Sigmoid colon (tissue), 7 donors: ENCODE measurements around the gene PDE3B. TPM values are rescaled to one million over a fixed set of nuclear protein-coding genes. Genes with fewer than 3 reads are reported as not detected.

Experiments
- DNase-seq: peaks from one replicate; pipeline ENCODE4 v3.0.0-alpha.2; 2019
- H3K27ac ChIP-seq, 4 donors: fragments of 200-600 bp; sonication (generic); one replicate each; pipeline ENCODE4 v1.5.1; 2016 to 2019; ENCODE audit warnings: mild to moderate bottlenecking in 1 of 4
- H3K27me3 ChIP-seq, 3 donors: fragments of 200-600 bp; sonication (generic); one replicate each; pipeline ENCODE4 v1.5.1; 2019; ENCODE audit warnings: mild to moderate bottlenecking in 1 of 3
- H3K36me3 ChIP-seq, 4 donors: fragments of 200-600 bp; sonication (generic); one replicate each; pipeline ENCODE4 v1.5.1; 2016 to 2019
- H3K4me1 ChIP-seq, 4 donors: fragments of 200-600 bp; sonication (generic); one replicate each; pipeline ENCODE4 v1.5.1; 2017 to 2019
- H3K4me3 ChIP-seq, 4 donors: fragments of 200-600 bp; sonication (generic); one replicate each; pipeline ENCODE4 v1.5.1; 2017 to 2019; ENCODE audit warnings: mild to moderate bottlenecking in 2 of 4, moderate library complexity in 1 of 4
- H3K9me3 ChIP-seq, 4 donors: fragments of 200-600 bp in 3 of 4; sonication (generic) in 3 of 4; one replicate each; pipeline versions ENCODE4 v1.5.1 to v1.6.1; 2013 to 2019
- CTCF ChIP-seq, 4 experiments: fragments of 450-650 bp in 3 of 4; fragments of 200-600 bp in 1 of 4; IDR thresholded peaks; one replicate each; pipeline ENCODE4 v1.5.1; 2016 to 2019; ENCODE audit warnings: antibody characterized with exemption in 4 of 4, mild to moderate bottlenecking in 3 of 4, moderate library complexity in 2 of 4
- EP300 ChIP-seq, 4 donors: sonication (generic); formaldehyde crosslinking; IDR thresholded peaks; one replicate each; pipeline ENCODE4 v1.6.1; 2017; ENCODE audit warnings: antibody characterized with exemption in 4 of 4
- POLR2A ChIP-seq, 2 donors: fragments of 450-650 bp; IDR thresholded peaks; one replicate each; pipeline ENCODE4 v1.6.1; 2016; ENCODE audit warnings: antibody characterized with exemption in 2 of 2, mild to moderate bottlenecking in 2 of 2, moderate library complexity in 2 of 2
- POLR2AphosphoS5 ChIP-seq, 4 donors: sonication (generic); formaldehyde crosslinking; IDR thresholded peaks; one replicate each; pipeline ENCODE4 v1.6.1; 2017; ENCODE audit warnings: antibody characterized with exemption in 4 of 4
- WGBS, 2 donors: extraction: QIAGEN DNeasy Blood & Tissue Kit; methylation state at CpG; one replicate each; pipeline ENCODE4 v1.1.7; 2013; 5-methylcytosine and 5-hydroxymethylcytosine counted together
- intact Hi-C: fragments of 100-400 bp; cut with DNase I; formaldehyde crosslinking; loops from one replicate; pipeline ENCODE4 v1.15.1; 2023
- polyA plus RNA-seq, 3 donors: library from polyadenylated mRNA; stranded (reverse); fragments of 200-250 nt; gene quantifications; one replicate each; pipeline ENCODE4 v1.2.3, GENCODE V29; 2013
- total RNA-seq, 4 donors: library from RNA; depleted of rRNA; stranded (reverse); fragments of >200 nt; gene quantifications; one replicate each; pipeline ENCODE4 v1.1.0, GENCODE V29; 2016
- donor health status: healthy with polysubstance abuse.
- donor health status: Bipolar disorder and iron deficiency.
- donor health status: healthy.

PDE3B gene
- total and polyA plus RNA-seq, 7 donors, result 1.2 to 132 (median 78.3) TPM

DNA sequence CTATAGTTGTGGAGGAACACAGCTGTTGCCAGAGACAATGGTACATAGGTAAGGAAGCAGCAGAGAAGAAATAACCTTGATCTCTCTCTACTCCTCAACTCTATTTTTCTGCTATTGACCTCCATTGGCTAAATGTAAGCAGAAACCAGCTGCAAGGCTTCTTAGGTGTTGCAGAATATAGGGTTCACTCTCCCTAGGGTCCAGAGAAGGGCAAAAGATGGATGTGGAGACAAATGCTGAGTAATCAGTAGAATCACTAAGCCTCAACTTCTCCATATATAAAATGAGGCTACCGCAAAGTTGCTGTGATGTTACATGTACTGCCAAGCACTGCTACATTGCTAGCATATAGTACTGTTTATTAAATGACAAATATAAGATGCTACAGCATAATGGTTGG lies 120.6 kb downstream of the PDE3B start:
- H3K4me3 ChIP-seq, result no peak overlapping the region

GRCh38 chr11:14764579-14765527 lies 121.2 kb downstream of the PDE3B start:
- Histone ChIP-seq H3K36me3 (no peaks in the 10 kb centered on the region), H3K27me3 (no peaks in the 10 kb centered on the region), H3K9me3 (no peaks in the 10 kb centered on the region), H3K4me1 (peaks cover 0 to 65% (median 29%) of the 10 kb centered on the region in 4 donors), H3K27ac (no peak overlapping the region), H3K4me3 (no peak overlapping the region)
- no peak for TF ChIP-seq POLR2AphosphoS5 (IDR thresholded peaks at IDR 0.05)
- no peak for TF ChIP-seq CTCF (IDR thresholded peaks at IDR 0.05)
- TF ChIP-seq POLR2A (IDR thresholded peaks at IDR 0.05), result no peak
- no peak for TF ChIP-seq EP300 (IDR thresholded peaks at IDR 0.05)
- 51 to 74% methylated on average over 6 of the region's 6 CpGs for WGBS, 2 donors
- intact Hi-C loops, result loop anchor here (5.0 to 10.0 kb wide), 2 partner anchors 90 to 123 kb away; partner anchors contain the start of gene PDE3B
- DNase-seq, result no peak

More for the DNA sequence above, 120.6 kb downstream of the PDE3B start:
- TF ChIP-seq EP300 (IDR thresholded peaks at IDR 0.05) (no peak), POLR2A (IDR thresholded peaks at IDR 0.05) (no peak), CTCF (IDR thresholded peaks at IDR 0.05) (no peak), POLR2AphosphoS5 (IDR thresholded peaks at IDR 0.05) (no peak)
- no peak for DNase-seq
- H3K36me3 ChIP-seq, result no peaks in the 10 kb centered on the region
- H3K27ac ChIP-seq, result no peak overlapping the region
- no peaks in the 10 kb centered on the region for H3K27me3 ChIP-seq
- WGBS, 2 donors, result 89 to 94% methylated on average over 1 of the region's 1 CpG
- peaks cover 0 to 65% (median 34%) of the 10 kb centered on the region in 4 donors for H3K4me1 ChIP-seq
- intact Hi-C loops, result loop anchor here (10.0 kb wide), 1 partner anchor 89 kb away; no protein-coding TSS in a partner anchor
- H3K9me3 ChIP-seq, result no peaks in the 10 kb centered on the region

- H3K9me3 ChIP-seq, result no peaks in the 10 kb centered on the region
- H3K27ac ChIP-seq, result peak overlapping the region in 1 of 4 donors; percentile 26
- no peaks in the 10 kb centered on the region for H3K36me3 ChIP-seq
- intact Hi-C loops, result loop anchor here (5.0 to 10.0 kb wide), 2 partner anchors 92 to 124 kb away; partner anchors contain the start of gene PDE3B
- no peak overlapping the region for H3K4me3 ChIP-seq
- peaks cover 0 to 64% (median 22%) of the 10 kb centered on the region in 4 donors for H3K4me1 ChIP-seq
- no peak for DNase-seq
- TF ChIP-seq CTCF (IDR thresholded peaks at IDR 0.05), result no peak
- TF ChIP-seq EP300 (IDR thresholded peaks at IDR 0.05), result no peak
- TF ChIP-seq POLR2AphosphoS5 (IDR thresholded peaks at IDR 0.05), result no peak
- no peak for TF ChIP-seq POLR2A (IDR thresholded peaks at IDR 0.05)
- H3K27me3 ChIP-seq, result no peaks in the 10 kb centered on the region
Observed at GRCh38 chr11:14766585-14766984, 123.0 kb downstream of the PDE3B start.

- H3K36me3 ChIP-seq, result no peaks in the 10 kb centered on the region
- intact Hi-C loops, result loop anchor here (5.0 to 10.0 kb wide), 2 partner anchors 94 to 126 kb away; partner anchors contain the start of gene PDE3B
- WGBS, 2 donors, result 59 to 90% methylated on average over 2 of the region's 2 CpGs
Observed at GRCh38 chr11:14768526-14769188, 125.1 kb downstream of the PDE3B start.

More at GRCh38 chr11:14768526-14769188, 125.1 kb downstream of the PDE3B start:
- Histone ChIP-seq H3K4me3 (no peak overlapping the region), H3K27me3 (no peaks in the 10 kb centered on the region), H3K4me1 (peaks cover 0 to 65% (median 26%) of the 10 kb centered on the region in 4 donors), H3K9me3 (no peaks in the 10 kb centered on the region), H3K27ac (peak overlapping the region in 1 of 4 donors; percentile 21)
- TF ChIP-seq CTCF (IDR thresholded peaks at IDR 0.05), result no peak
- TF ChIP-seq POLR2AphosphoS5 (IDR thresholded peaks at IDR 0.05), result no peak
- no peak for TF ChIP-seq POLR2A (IDR thresholded peaks at IDR 0.05)
- TF ChIP-seq EP300 (IDR thresholded peaks at IDR 0.05), result no peak
- DNase-seq, result no peak
